Measurements from ENCODE around the gene AHDC1. TPM values are rescaled to one million over a fixed set of nuclear protein-coding genes. Genes with fewer than 3 reads are reported as not detected.

Gene AHDC1
- total and polyA plus RNA-seq, 10 of the 15 experiments (the other 5 are each of a cell fraction or from before 2014, with no cell fraction given): 0.21 to 13.0 (median 1.4) TPM

- Histone ChIP-seq H3K79me2 (ENCODE audit: control insufficient read depth, insufficient read depth, low read length) (no peaks in the 10 kb centered on the region), H2AFZ (ENCODE audit: control insufficient read depth, low read depth, low read length) (no peak overlapping the region), H4K20me1 (ENCODE audit: control insufficient read depth, insufficient read depth) (no peaks in the 10 kb centered on the region), H3K9ac (ENCODE audit: control insufficient read depth, insufficient read depth, low read length) (no peak overlapping the region), H3K27me3 (replicated peaks in 1 of 2; ENCODE audit: control insufficient read depth in 2 of 2, insufficient read depth in 2 of 2, low read length in 1 of 2) (no peaks in the 10 kb centered on the region), H3K9me3 (replicated peaks; ENCODE audit: control insufficient read depth, insufficient read depth, low read length) (no peaks in the 10 kb centered on the region), H3K27ac (ENCODE audit: control insufficient read depth, insufficient read depth) (no peak overlapping the region), H3K4me3 (no peak overlapping the region), H3K4me2 (ENCODE audit: control insufficient read depth, insufficient read depth) (no peak overlapping the region), H3K4me1 (ENCODE audit: control insufficient read depth, insufficient read depth, low read length) (no peaks in the 10 kb centered on the region; the same call in 1 of the 2 replicates), H3K36me3 (ENCODE audit: control insufficient read depth in 2 of 2, insufficient read depth in 2 of 2, low read length in 1 of 2) (no peaks in the 10 kb centered on the region; a peak in 1 of 4 replicates)
- in situ Hi-C loops (cut with MboI) (no loop called here), intact Hi-C loops (cut with micrococcal nuclease; ENCODE audit: unreplicated experiment) (no loop called here)
- ChIA-PET CTCF (interaction anchor here (3.3 kb wide), 1 partner anchor 33 kb away, joined by 12 read pairs; no protein-coding TSS in a partner anchor), POLR2A (no interaction called here), SMC1A (ENCODE audit: uncharacterized antibody, unreplicated experiment) (no interaction called here), RAD21 (ENCODE audit: unreplicated experiment) (no interaction called here)
- TF ChIP-seq RAD51 (IDR thresholded peaks at IDR 0.05) (no peak), SREBF1 (IDR thresholded peaks at IDR 0.05; ENCODE audit: low read length) (no peak), BCL3 (IDR thresholded peaks at IDR 0.05; ENCODE audit: borderline replicate concordance, insufficient read depth, low read depth, low read length, poor library complexity, severe bottlenecking) (no peak), ZBED1 (IDR thresholded peaks at IDR 0.05; ENCODE audit: borderline replicate concordance) (no peak), ZBTB33 (IDR thresholded peaks at IDR 0.05) (no peak), CREB1 (IDR thresholded peaks at IDR 0.05; ENCODE audit: low read depth) (no peak), SKIL (IDR thresholded peaks at IDR 0.05; ENCODE audit: low read depth, poor library complexity, severe bottlenecking) (no peak), FOXK2 (IDR thresholded peaks at IDR 0.05) (no peak), CBFB (IDR thresholded peaks at IDR 0.05; ENCODE audit: low read depth) (no peak), LARP7 (IDR thresholded peaks at IDR 0.05) (no peak), MEF2B (IDR thresholded peaks at IDR 0.05; ENCODE audit: partially characterized antibody, poor library complexity, severe bottlenecking) (no peak), NFXL1 (IDR thresholded peaks at IDR 0.05; ENCODE audit: borderline replicate concordance) (no peak)
- FAIRE-seq (no peak), ATAC-seq (no peak), DNase-seq (ENCODE audit: low read depth, low spot score) (no peak)
- no TSS peak for BruUV-seq (replicated peaks)
- 70% methylated on average over 13 of the region's 13 CpGs for WGBS (ENCODE audit: insufficient coverage, insufficient replicate concordance, low lambda C conversion rate, missing lambda C conversion rate)
Observed at GRCh38 chr1:27589841-27590426, 14.0 kb downstream of the AHDC1 start.
